Medulla oblongata (tissue), 1 donor: ENCODE measurements around the gene PPP1R14C.
"Not testable (repeated sequence)": the region's sequence is repeated elsewhere in the genome, so short reads cannot be mapped to it uniquely, and the experiment has no call there.

Source experiments
- DNase-seq: peaks from one replicate; pipeline ENCODE4 v3.0.0-alpha.2; 2015; ENCODE audit errors: extremely low spot score

The PPP1R14C gene

DNA sequence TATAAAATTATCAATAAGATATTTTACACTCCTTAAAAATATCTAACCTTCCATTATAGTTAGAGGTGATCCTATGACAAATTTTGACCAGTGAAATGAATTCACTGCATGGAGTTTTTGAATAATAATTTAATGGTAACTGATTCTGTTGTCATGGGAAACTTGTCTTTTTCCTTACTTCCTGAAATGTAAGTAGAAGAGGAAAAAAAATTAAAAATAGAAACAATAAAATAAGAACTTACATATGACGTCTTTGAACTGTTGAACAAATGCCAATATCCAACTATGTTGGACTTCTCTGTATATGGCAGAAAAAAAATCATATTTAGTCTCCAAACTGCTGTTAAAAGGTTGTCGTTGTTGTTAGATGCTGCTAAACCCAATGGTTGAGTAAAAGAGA, 26.3 kb downstream of the PPP1R14C start:
- no peak for DNase-seq

- DNase-seq: no peak
These were observed 26.8 kb downstream of the PPP1R14C start for GRCh38 chr6:150169609-150170008.

DNA sequence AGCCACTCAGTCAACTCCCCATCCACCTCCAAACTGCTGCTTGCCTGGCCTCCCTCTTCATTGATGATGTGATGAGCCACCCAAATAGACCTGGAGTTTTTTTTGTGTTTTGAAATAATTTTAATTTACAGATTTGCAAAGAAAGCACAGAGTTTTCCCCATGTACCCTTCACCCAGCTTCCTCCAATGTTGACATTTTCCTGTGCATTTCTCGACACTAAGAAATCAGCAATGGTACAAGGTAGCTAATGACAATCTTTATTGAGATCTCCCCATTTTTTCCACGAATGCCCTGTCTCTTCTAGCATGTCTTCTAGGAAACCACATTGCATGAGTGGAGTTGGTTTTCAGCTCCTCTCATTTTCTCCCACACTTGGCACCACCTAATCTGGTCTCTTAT, 30.1 kb downstream of the PPP1R14C start:
- DNase-seq: no peak

DNA sequence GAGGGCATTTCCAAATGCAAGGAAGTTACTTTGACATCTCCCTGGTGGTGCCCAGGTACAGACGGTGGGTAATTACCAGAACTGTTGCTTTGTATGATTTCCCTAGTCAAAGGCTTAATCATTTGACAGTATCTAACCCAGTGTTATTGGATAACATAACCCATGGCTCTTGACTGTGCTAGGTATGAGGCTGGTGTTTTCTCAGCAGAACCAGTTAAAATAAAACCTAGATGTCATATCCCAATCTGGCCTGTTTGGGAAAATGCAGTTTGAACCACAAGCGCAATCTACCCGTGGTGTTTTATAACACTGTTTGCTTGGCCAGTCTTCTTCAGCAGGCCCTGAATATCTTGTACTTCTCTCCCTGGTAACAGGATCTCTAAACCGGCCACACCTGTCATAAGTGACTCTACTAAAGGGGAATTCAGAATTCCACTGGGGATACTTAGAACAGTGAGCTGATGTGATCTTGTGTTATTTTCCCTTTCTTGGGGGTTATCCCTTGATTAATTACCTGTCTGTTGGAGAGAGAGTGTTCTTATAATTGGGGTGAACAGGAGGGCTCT, 32.8 kb downstream of the PPP1R14C start:
- no peak for DNase-seq

- no peak for DNase-seq
These were observed 33.3 kb downstream of the PPP1R14C start for GRCh38 chr6:150176152-150176551.

DNA sequence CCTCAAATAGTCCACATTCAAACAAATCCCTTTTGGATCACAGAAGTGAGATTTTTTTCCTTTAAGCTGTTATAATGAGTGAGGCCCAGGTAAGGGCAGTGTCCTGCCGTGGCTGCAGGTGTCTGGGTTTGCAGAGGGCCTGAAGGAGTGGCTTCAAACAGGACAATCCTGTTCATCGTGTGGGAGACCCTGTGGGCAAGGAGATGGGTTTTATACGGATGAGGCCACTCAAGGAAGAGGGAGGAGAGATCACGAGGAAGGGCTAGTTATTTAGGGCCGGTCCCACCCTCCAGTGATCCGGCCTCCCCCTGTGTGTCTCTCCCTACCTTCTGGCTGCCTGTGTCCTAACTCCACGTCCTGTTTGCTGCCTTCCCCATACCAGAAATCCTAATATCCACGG, 33.8 kb downstream of the PPP1R14C start:
- no peak for DNase-seq

DNA sequence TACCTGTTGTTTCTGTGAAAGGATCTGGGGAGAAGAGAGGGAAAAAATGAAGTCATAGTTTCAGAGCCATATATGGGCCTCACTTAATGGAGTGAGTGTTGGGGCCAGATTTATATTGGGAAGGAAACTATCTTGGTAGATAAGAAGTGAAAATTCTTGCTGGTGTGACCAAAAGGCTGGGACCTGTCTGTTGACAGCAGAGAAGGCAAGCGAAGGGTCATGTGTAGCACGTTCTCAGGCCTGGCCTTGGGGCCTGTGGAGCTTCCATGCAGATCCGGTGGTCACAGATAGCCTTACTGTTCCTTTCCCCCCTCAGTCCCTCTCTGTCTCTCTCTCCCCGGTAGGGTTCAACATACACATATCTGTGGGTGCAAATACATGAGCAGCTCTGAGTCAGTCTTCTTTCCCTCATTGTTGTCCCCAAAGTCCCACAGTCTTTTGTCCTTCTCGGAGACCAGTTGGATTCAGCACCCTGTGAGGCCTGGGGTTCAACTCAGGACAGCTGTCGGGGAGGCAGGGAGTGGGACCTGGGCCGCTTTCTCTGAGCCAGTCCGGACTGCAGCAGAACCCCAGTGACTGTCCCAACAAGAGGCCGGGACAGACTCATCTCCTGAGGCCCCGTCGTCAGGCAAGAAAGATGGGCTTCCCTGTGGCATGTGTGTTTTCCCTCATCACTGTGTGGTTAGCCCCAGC, 34.6 kb downstream of the PPP1R14C start:
- DNase-seq: no peak

GRCh38 chr6:150177952-150178520, 35.2 kb downstream of the PPP1R14C start:
- no peak for DNase-seq

DNA sequence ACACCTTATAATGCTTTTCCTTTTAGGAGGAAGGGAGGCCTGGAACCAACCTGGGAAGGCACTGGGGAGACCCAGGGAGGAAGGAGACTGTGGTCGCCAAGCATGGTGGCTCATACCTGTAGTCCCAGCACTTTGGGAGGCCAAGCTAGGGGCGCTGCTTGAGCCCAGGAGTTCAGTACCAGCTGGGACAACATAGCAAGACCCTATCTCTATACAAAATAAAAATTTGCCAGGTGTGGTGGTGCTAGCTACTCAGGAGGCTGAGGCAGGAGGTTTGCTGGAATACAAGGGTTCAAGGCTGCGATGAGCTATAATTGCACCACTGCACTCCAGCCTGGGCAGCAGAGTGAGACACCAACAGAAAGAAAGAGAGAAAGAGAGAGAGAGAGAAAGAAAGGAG, 36.2 kb downstream of the PPP1R14C start:
- DNase-seq: no peak

DNA sequence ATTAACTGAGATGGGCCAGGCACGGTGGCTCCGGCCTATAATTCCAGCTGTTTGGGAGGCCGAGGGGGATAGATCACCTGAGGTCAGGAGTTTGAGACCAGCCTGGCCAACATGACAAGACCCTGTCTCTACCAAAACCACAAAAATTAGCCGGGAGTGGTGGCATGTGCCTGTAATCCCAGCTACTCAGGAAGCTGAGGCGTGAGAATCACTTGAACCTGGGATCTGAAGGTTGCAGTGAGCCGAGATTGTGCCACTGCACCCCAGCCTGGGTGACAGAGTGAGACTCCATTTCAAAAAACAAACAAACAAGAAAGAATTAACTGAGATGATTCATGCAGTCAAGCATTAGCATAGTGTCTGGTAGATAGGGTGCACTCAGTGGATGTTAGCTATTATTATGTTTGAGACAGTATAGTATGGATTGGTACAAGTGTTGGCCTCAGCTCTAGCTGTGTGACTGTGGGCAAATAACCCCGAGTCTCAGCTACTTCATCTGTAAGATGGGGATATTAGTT, 37.1 kb downstream of the PPP1R14C start:
- DNase-seq: not testable (repeated sequence)

DNA sequence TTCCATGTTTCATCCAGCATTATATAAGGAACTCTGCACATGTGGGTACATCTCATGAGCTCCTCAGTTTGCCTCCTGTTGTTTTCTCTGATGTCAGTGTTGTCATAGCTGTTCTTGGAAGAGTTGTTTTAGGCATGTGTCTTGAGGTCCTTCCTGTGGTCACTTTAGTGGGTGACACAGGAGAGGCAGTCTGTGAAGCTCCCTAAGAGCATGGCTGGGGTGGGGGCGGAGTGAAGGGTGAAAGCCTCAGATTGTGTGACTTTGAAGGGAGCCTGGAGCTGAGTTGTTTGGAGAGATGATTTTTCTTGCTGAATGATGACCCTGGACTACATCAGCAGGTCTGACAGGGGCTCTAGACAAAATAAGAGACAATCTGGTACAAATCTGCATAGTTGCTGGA, 37.7 kb downstream of the PPP1R14C start:
- no peak for DNase-seq

DNA sequence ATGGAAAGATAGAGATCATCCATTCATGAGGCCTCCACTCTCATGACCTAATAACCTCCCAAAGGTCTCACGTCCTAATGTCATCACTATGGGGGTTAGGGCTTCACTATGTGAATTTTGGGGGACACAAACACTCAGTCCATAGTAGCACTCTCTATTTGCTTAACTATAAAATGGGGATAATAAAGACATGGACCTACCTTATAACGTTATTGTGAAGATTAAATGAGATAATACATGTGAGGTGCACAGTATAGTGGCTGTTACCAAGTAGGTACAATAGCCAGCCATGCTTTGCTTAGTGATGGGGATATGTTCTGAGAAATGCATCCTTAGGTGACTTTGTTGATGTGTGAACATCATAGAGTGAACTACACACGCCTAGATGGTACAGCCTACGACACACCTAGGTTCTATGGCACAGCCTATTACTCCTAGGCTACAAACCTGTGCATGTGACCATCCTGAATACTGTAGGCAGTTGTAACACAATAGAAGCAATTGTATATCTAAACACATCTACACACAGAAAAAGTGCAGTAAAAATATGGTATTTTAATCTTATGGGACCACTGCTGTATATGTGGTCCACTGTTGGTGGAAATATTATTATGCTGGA, 39.7 kb downstream of the PPP1R14C start:
- no peak for DNase-seq

DNA sequence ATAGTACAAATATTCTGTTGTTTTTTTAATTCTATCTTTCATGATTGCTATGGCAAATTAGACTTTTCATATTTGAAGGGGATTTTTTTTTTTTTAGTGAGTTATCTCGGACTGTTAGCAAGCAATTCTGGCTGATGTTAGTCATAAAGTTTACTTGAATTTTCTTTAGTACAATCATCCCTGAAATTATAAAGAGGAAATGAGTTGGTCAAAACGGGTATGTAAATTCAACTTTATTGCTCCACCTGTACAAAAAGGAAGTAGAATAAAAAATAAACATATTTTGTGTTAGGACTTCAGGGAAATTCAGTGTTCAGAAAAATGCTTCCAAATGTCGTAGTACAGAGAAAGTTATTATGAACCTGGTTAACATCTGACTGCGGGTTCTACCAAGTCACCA, 40.3 kb downstream of the PPP1R14C start:
- no peak for DNase-seq

GRCh38 chr6:150183966-150184365, 41.1 kb downstream of the PPP1R14C start:
- no peak for DNase-seq

DNA sequence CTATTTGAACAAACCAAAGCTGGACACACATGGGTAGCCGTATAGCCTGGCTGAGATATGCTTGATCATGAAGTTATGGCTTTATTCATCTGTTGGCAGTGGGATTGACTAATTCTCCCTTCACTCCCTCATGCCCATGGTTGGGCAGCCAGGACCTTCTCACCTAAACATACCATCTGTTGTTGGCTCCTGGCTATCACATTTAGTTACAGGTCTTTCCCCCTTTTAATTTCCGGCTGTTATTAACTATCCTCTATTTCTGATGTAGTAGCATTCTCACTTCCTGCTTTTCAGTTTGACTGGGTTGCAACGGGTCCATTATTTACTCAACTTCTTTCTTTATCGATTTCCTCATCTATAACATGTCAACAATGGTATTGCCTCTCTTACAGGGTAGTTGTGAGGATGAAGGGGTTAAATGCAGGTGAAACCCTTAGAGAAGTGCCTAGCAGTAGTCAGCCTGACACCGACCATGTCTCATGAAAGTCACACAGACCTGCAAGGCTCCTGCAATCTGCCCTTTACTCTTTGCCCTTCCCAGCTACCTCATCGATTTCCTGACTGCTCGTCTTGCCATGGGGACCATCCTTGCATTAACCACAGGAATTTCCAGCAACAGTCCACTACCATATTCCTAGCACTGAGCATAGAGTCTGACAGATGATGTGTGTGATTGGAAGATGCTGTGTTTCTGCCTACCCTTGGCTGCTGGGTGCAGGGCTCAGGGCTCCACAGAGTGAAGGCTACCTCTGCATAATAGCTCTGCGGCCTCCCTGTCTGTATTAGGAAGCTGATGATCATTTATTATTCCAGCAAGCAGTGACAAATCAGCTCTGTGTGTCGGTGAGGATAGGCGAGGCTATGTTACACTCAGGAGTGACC, 42.2 kb downstream of the PPP1R14C start:
- DNase-seq: no peak

GRCh38 chr6:150185732-150186117, 42.9 kb downstream of the PPP1R14C start:
- no peak for DNase-seq

DNA sequence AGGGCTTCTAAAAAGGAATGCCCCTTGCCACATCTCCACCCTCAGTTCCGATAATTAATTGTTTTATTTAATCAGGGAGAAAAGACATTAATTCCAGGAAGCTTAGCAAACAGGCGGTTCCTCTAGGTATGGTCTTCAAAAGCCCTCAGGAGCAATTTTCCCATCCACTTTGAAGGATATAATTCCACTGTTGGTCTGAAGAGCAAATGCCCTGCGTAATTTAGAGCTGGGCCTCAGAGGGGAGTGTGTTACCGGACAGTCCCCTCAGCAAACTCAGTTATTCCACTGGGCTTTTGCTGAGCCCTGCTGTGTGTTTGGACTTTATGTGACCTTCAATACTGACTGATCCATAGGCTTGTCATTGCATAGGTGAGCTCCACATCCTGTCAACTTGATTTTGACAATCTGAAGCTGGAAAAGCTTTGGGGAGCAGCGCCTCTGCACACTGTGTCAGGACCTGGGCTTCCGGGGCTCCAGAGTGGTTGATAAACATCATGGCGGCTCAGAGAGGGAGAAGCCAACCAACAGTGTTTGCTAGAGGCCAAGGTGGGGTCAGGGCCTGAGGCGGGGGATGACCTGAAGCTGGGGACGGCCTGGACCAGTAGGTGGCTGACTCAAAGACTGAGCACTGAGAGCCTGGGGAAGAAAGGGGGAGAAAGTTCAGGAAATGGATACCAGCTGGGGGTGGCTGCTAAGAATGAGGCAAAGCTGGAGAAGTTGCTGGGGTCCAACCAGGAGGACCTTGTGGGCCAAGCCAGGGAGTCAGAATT, 43.5 kb downstream of the PPP1R14C start:
- no peak for DNase-seq

- DNase-seq: not testable (repeated sequence)
These were observed 44.6 kb downstream of the PPP1R14C start for GRCh38 chr6:150187433-150187832.

GRCh38 chr6:150189122-150189521, 46.3 kb downstream of the PPP1R14C start:
- DNase-seq: no peak

- DNase-seq: no peak
These were observed 49.0 kb downstream of the PPP1R14C start for GRCh38 chr6:150191809-150192208.

GRCh38 chr6:150194195-150194594, 51.4 kb downstream of the PPP1R14C start:
- DNase-seq: no peak
